ENCODE data around the gene CAPN15. TPM values are rescaled to one million over a fixed set of nuclear protein-coding genes. Genes with fewer than 3 reads are reported as not detected.

Gene CAPN15
- total and polyA plus RNA-seq, 2 of the 4 experiments (the other 2 are of a cell fraction), result 9.3 to 24.3 TPM

GRCh38 chr16:549544-550263, 22.2 kb downstream of the CAPN15 start:
- no peak overlapping the region for H3K14ac ChIP-seq (replicated peaks; ENCODE audit: low read depth, low read length)
- H3K4ac ChIP-seq (ENCODE audit: low read depth, low read length), result no peak overlapping the region
- H4K91ac ChIP-seq (ENCODE audit: insufficient read depth, low read depth, low read length), result no peak overlapping the region
- 0 out of 2 replicates have a peak, but pooled peaks cover under 1% of the 10 kb centered on the region for H3K4me1 ChIP-seq (ENCODE audit: control insufficient read depth, insufficient read depth, low read length)
- H3K56ac ChIP-seq (ENCODE audit: extremely low read depth, insufficient read depth, low read length), result no peak overlapping the region
- no peak overlapping the region for H2AFZ ChIP-seq (replicated peaks; ENCODE audit: low read length, poor library complexity)
- no peak overlapping the region for H3K27ac ChIP-seq (ENCODE audit: insufficient read depth, low read length)
- H3K4me3 ChIP-seq (ENCODE audit: insufficient read depth, low read depth, low read length), result no peak overlapping the region
- no peak overlapping the region for H3K9ac ChIP-seq (ENCODE audit: low read depth, low read length)
- H2BK20ac ChIP-seq (ENCODE audit: low read depth, low read length), result no peak overlapping the region
- ATAC-seq (ENCODE audit: low read depth), result no peak
- ChIA-PET CTCF (no interaction called here), POLR2A (ENCODE audit: unreplicated experiment) (interaction anchor here (0.6 kb wide), 1 partner anchor 22 kb away, joined by 3 read pairs; no protein-coding TSS in a partner anchor)
- H2BK5ac ChIP-seq (ENCODE audit: low read depth, low read length, poor library complexity, severe bottlenecking), result no peak overlapping the region
- H3K27me3 ChIP-seq (ENCODE audit: control insufficient read depth, insufficient read depth, low read length), result no peaks in the 10 kb centered on the region
- H3K4me2 ChIP-seq (ENCODE audit: low read depth, low read length), result no peak overlapping the region
- TF ChIP-seq, protein P1, sequence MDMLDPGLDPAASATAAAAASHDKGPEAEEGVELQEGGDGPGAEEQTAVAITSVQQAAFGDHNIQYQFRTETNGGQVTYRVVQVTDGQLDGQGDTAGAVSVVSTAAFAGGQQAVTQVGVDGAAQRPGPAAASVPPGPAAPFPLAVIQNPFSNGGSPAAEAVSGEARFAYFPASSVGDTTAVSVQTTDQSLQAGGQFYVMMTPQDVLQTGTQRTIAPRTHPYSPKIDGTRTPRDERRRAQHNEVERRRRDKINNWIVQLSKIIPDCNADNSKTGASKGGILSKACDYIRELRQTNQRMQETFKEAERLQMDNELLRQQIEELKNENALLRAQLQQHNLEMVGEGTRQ (IDR thresholded peaks at IDR 0.05; ENCODE audit: low read depth, low read length), result no peak
- TF ChIP-seq SMC3 (IDR thresholded peaks at IDR 0.05; ENCODE audit: low read depth, low read length) (no peak), POLR2A (IDR thresholded peaks at IDR 0.05; ENCODE audit: low read depth, low read length) (no peak), CTCF (conservative IDR thresholded peaks at IDR 0.05; ENCODE audit: low read depth, low read length) (0 out of 2 replicates have a peak, but pooled peaks have one; percentile 5), MAZ (IDR thresholded peaks at IDR 0.05; ENCODE audit: borderline replicate concordance, low read depth, low read length) (no peak), RAD21 (IDR thresholded peaks at IDR 0.05; ENCODE audit: low read length) (no peak), MAFK (IDR thresholded peaks at IDR 0.05; ENCODE audit: low read depth, low read length) (no peak)
- no peaks in the 10 kb centered on the region for H3K9me1 ChIP-seq (ENCODE audit: insufficient read depth, low read length)
- H3K36me3 ChIP-seq (ENCODE audit: control insufficient read depth, insufficient read depth, low read length), result peaks cover 32% of the 10 kb centered on the region
- peak overlapping the region; percentile 13 for H2AK9ac ChIP-seq (replicated peaks; ENCODE audit: low read depth, low read length, poor library complexity)
- in situ Hi-C loops (cut with MboI; ENCODE audit: low sequenced_read_pairs) (no loop called here), intact Hi-C loops (cut with micrococcal nuclease) (no loop called here), dilution Hi-C loops (cut with HindIII; ENCODE audit: low sequenced_read_pairs, unreplicated experiment) (no loop called here)
- no peak overlapping the region for H3K18ac ChIP-seq (ENCODE audit: low read depth, low read length)
- H3K79me1 ChIP-seq (ENCODE audit: low read depth in 1 of 2, low read length in 2 of 2), result peaks cover 0 to 12% of the 10 kb centered on the region in 2 experiments; a peak in 2 of 4 replicates
- H2BK15ac ChIP-seq (ENCODE audit: low read depth, low read length), result no peak overlapping the region
- H2AK5ac ChIP-seq (ENCODE audit: low read depth, low read length), result no peak overlapping the region
- H4K20me1 ChIP-seq (ENCODE audit: insufficient read depth, low read length), result peaks cover 16% of the 10 kb centered on the region
- H2BK120ac ChIP-seq (ENCODE audit: low read depth, low read length), result no peak overlapping the region
- BruUV-seq (replicated peaks), result no TSS peak
- H4K5ac ChIP-seq (ENCODE audit: low read depth, low read length), result no peak overlapping the region
- no peak overlapping the region for H4K8ac ChIP-seq (ENCODE audit: low read depth in 2 of 2, low read length in 2 of 2)
- no peaks in the 10 kb centered on the region for H3K9me3 ChIP-seq (ENCODE audit: control insufficient read depth, insufficient read depth, low read length)
- 98% methylated on average over 12 of the region's 54 CpGs; no CpG with 5 or more reads in 1 of the 2 experiments for WGBS, 2 experiments (ENCODE audit: extremely low coverage in 2 of 2, insufficient read length in 1 of 2)
- H3K23ac ChIP-seq (ENCODE audit: low read depth, low read length), result no peak overlapping the region
- no peak for DNase-seq

All from IMR-90 (cell line).